Measurements from ENCODE around the gene PBX1.
A peak's percentile ranks its signal among the peaks of the same experiment; 100 is the strongest.

The PBX1 gene

GRCh38 chr1:164771619-164772361 lies 212.8 kb downstream of the PBX1 start:
- Histone ChIP-seq H3K9me3 (replicated peaks in 1 of 2; ENCODE audit: control insufficient read depth in 2 of 2, insufficient read depth in 1 of 2, low read depth in 1 of 2, low read length in 2 of 2) (no peaks in the 10 kb centered on the region), H2AFZ (ENCODE audit: low read length) (peak overlapping the region; percentile 20), H3K4me1 (ENCODE audit: control insufficient read depth in 2 of 2, insufficient read depth in 1 of 2, low read depth in 1 of 2, low read length in 2 of 2) (peaks cover 11 to 24% of the 10 kb centered on the region in 2 donors), H3K27ac (replicated peaks; ENCODE audit: low read length) (no peak overlapping the region), H2BK15ac (ENCODE audit: low read length) (no peak overlapping the region), H3K4me2 (ENCODE audit: insufficient read depth, low read length, poor library complexity, severe bottlenecking) (no peak overlapping the region), H3K9ac (ENCODE audit: low read depth, low read length, poor library complexity) (no peak overlapping the region), H3K4me3 (ENCODE audit: low read length in 2 of 2) (no peak overlapping the region), H4K91ac (ENCODE audit: low read depth, low read length, poor library complexity) (no peak overlapping the region), H3K18ac (ENCODE audit: low read length) (no peak overlapping the region), H3K23ac (ENCODE audit: low read depth, low read length, poor library complexity) (no peak overlapping the region), H2AK5ac (ENCODE audit: low read depth, low read length) (no peak overlapping the region), H3K14ac (ENCODE audit: low read length) (no peak overlapping the region), H3K4ac (ENCODE audit: low read length) (no peak overlapping the region), H2BK12ac (ENCODE audit: low read length) (no peak overlapping the region), H3K36me3 (replicated peaks in 1 of 2; ENCODE audit: control insufficient read depth in 2 of 2, insufficient read depth in 2 of 2, low read length in 2 of 2) (no peaks in the 10 kb centered on the region), H2BK120ac (ENCODE audit: low read depth, low read length) (no peak overlapping the region), H3K79me1 (ENCODE audit: low read depth, low read length) (no peaks in the 10 kb centered on the region), H3K27me3 (ENCODE audit: control insufficient read depth in 3 of 3, insufficient read depth in 3 of 3, low read depth in 1 of 3, low read length in 3 of 3) (no peaks in the 10 kb centered on the region), H2BK5ac (ENCODE audit: low read length) (no peak overlapping the region), H4K8ac (ENCODE audit: low read depth, low read length) (no peak overlapping the region)
- WGBS, 2 donors (ENCODE audit: extremely low coverage in 2 of 2, insufficient read length in 2 of 2, insufficient replicate concordance in 1 of 2), result no CpG with 5 or more reads among the region's 7 CpGs
- no peak for DNase-seq (ENCODE audit: low spot score)

GRCh38 chr1:164772635-164773034 lies 213.7 kb downstream of the PBX1 start:
- Histone ChIP-seq H2AFZ (ENCODE audit: low read length) (no peak overlapping the region), H3K4ac (ENCODE audit: low read length) (no peak overlapping the region), H2BK120ac (ENCODE audit: low read depth, low read length) (no peak overlapping the region), H2BK12ac (ENCODE audit: low read length) (peak overlapping the region; percentile 7), H3K79me1 (ENCODE audit: low read depth, low read length) (no peaks in the 10 kb centered on the region), H3K23ac (ENCODE audit: low read depth, low read length, poor library complexity) (no peak overlapping the region), H3K4me2 (ENCODE audit: insufficient read depth, low read length, poor library complexity, severe bottlenecking) (no peak overlapping the region), H2BK5ac (ENCODE audit: low read length) (no peak overlapping the region), H3K18ac (ENCODE audit: low read length) (no peak overlapping the region), H3K9me3 (replicated peaks in 1 of 2; ENCODE audit: control insufficient read depth in 2 of 2, insufficient read depth in 1 of 2, low read depth in 1 of 2, low read length in 2 of 2) (no peaks in the 10 kb centered on the region), H4K8ac (ENCODE audit: low read depth, low read length) (no peak overlapping the region), H2BK15ac (ENCODE audit: low read length) (no peak overlapping the region), H3K4me3 (ENCODE audit: low read length in 2 of 2) (no peak overlapping the region), H3K4me1 (ENCODE audit: control insufficient read depth in 2 of 2, insufficient read depth in 1 of 2, low read depth in 1 of 2, low read length in 2 of 2) (peaks cover 11 to 24% of the 10 kb centered on the region in 2 donors), H3K14ac (ENCODE audit: low read length) (no peak overlapping the region), H3K27me3 (ENCODE audit: control insufficient read depth in 3 of 3, insufficient read depth in 3 of 3, low read depth in 1 of 3, low read length in 3 of 3) (no peaks in the 10 kb centered on the region), H3K9ac (ENCODE audit: low read depth, low read length, poor library complexity) (no peak overlapping the region), H4K91ac (ENCODE audit: low read depth, low read length, poor library complexity) (no peak overlapping the region), H3K27ac (replicated peaks; ENCODE audit: low read length) (no peak overlapping the region), H3K36me3 (replicated peaks in 1 of 2; ENCODE audit: control insufficient read depth in 2 of 2, insufficient read depth in 2 of 2, low read length in 2 of 2) (no peaks in the 10 kb centered on the region), H2AK5ac (ENCODE audit: low read depth, low read length) (no peak overlapping the region)
- WGBS, 2 donors (ENCODE audit: extremely low coverage in 2 of 2, insufficient read length in 2 of 2, insufficient replicate concordance in 1 of 2), result no CpG with 5 or more reads among the region's 4 CpGs
- no peak for DNase-seq (ENCODE audit: low spot score)

DNA sequence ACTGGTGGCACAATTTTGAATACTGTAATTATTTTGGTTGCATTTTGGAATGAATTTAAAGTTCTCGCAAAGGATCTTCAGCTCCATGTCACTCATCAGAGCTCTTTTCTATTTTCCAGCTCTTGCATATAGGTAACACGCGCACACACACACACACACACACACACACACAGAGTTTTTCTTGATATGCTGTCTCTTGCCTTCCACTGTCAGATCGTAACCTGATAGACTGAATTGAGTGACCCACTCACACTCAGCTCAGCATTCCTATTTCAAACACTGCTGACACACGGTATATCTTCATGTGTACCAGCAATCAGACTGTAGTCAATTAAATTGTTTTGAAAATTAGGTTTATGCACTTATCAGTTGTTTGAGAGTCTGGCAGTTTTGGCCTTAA lies 214.1 kb downstream of the PBX1 start:
- no peak overlapping the region for H2BK5ac ChIP-seq (ENCODE audit: low read length)
- WGBS, 2 donors (ENCODE audit: extremely low coverage in 2 of 2, insufficient read length in 2 of 2, insufficient replicate concordance in 1 of 2), result no CpG with 5 or more reads among the region's 5 CpGs

DNA sequence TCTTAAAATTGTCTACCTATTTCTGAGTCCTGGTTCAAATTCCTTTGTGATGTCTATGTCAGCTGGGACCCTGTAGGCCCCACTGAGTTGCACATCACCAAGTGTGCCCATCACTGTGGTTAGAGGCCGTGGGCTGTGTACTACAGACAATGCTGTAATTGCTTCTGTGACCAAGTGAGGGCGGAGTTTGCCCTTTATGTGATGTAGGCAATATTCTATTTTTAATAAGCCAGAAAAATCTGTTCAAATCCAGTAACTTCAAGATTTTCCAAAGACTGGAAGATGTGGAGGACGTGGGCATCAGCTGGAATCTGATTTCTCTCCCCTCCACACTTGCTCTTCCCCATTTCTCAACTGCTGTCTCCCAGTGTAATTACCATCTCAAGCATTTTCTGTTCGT lies 215.4 kb downstream of the PBX1 start:
- H2BK5ac ChIP-seq (ENCODE audit: low read length), result no peak overlapping the region
- no peak overlapping the region for H2AK5ac ChIP-seq (ENCODE audit: low read depth, low read length)
- H3K4ac ChIP-seq (ENCODE audit: low read length), result no peak overlapping the region
- H3K14ac ChIP-seq (ENCODE audit: low read length), result no peak overlapping the region
- no peak overlapping the region for H3K9ac ChIP-seq (ENCODE audit: low read depth, low read length, poor library complexity)
- H2BK120ac ChIP-seq (ENCODE audit: low read depth, low read length), result no peak overlapping the region
- no peak overlapping the region for H3K27ac ChIP-seq (replicated peaks; ENCODE audit: low read length)
- no peaks in the 10 kb centered on the region for H3K27me3 ChIP-seq (ENCODE audit: control insufficient read depth in 3 of 3, insufficient read depth in 3 of 3, low read depth in 1 of 3, low read length in 3 of 3)
- no peak overlapping the region for H3K4me3 ChIP-seq (ENCODE audit: low read length in 2 of 2)
- H3K36me3 ChIP-seq (replicated peaks in 1 of 2; ENCODE audit: control insufficient read depth in 2 of 2, insufficient read depth in 2 of 2, low read length in 2 of 2), result no peaks in the 10 kb centered on the region
- no peak overlapping the region for H3K4me2 ChIP-seq (ENCODE audit: insufficient read depth, low read length, poor library complexity, severe bottlenecking)
- WGBS, 2 donors (ENCODE audit: extremely low coverage in 2 of 2, insufficient read length in 2 of 2, insufficient replicate concordance in 1 of 2), result no CpG with 5 or more reads among the region's 4 CpGs
- no peak overlapping the region for H2BK15ac ChIP-seq (ENCODE audit: low read length)
- no peak overlapping the region for H4K91ac ChIP-seq (ENCODE audit: low read depth, low read length, poor library complexity)
- peaks cover 2% of the 10 kb centered on the region for H3K79me1 ChIP-seq (ENCODE audit: low read depth, low read length)
- H3K9me3 ChIP-seq (replicated peaks in 1 of 2; ENCODE audit: control insufficient read depth in 2 of 2, insufficient read depth in 1 of 2, low read depth in 1 of 2, low read length in 2 of 2), result no peaks in the 10 kb centered on the region
- no peak overlapping the region for H3K23ac ChIP-seq (ENCODE audit: low read depth, low read length, poor library complexity)
- H3K4me1 ChIP-seq (ENCODE audit: control insufficient read depth in 2 of 2, insufficient read depth in 1 of 2, low read depth in 1 of 2, low read length in 2 of 2), result peaks cover 11 to 24% of the 10 kb centered on the region in 2 donors
- no peak for DNase-seq (ENCODE audit: low spot score)
- no peak overlapping the region for H2BK12ac ChIP-seq (ENCODE audit: low read length)
- no peak overlapping the region for H2AFZ ChIP-seq (ENCODE audit: low read length)
- H4K8ac ChIP-seq (ENCODE audit: low read depth, low read length), result no peak overlapping the region
- H3K18ac ChIP-seq (ENCODE audit: low read length), result no peak overlapping the region

More for the DNA sequence above, 214.1 kb downstream of the PBX1 start:
- Histone ChIP-seq H3K14ac (ENCODE audit: low read length) (no peak overlapping the region), H3K27me3 (ENCODE audit: control insufficient read depth in 3 of 3, insufficient read depth in 3 of 3, low read depth in 1 of 3, low read length in 3 of 3) (no peaks in the 10 kb centered on the region), H2AFZ (ENCODE audit: low read length) (no peak overlapping the region), H3K79me1 (ENCODE audit: low read depth, low read length) (no peaks in the 10 kb centered on the region), H2BK15ac (ENCODE audit: low read length) (no peak overlapping the region), H2BK12ac (ENCODE audit: low read length) (no peak overlapping the region), H2AK5ac (ENCODE audit: low read depth, low read length) (no peak overlapping the region), H3K4me1 (ENCODE audit: control insufficient read depth in 2 of 2, insufficient read depth in 1 of 2, low read depth in 1 of 2, low read length in 2 of 2) (peaks cover 11 to 24% of the 10 kb centered on the region in 2 donors), H4K8ac (ENCODE audit: low read depth, low read length) (no peak overlapping the region), H3K18ac (ENCODE audit: low read length) (no peak overlapping the region), H2BK120ac (ENCODE audit: low read depth, low read length) (no peak overlapping the region), H3K27ac (replicated peaks; ENCODE audit: low read length) (no peak overlapping the region), H3K36me3 (replicated peaks in 1 of 2; ENCODE audit: control insufficient read depth in 2 of 2, insufficient read depth in 2 of 2, low read length in 2 of 2) (no peaks in the 10 kb centered on the region), H3K4ac (ENCODE audit: low read length) (no peak overlapping the region), H3K9ac (ENCODE audit: low read depth, low read length, poor library complexity) (no peak overlapping the region), H4K91ac (ENCODE audit: low read depth, low read length, poor library complexity) (no peak overlapping the region), H3K4me3 (ENCODE audit: low read length in 2 of 2) (no peak overlapping the region), H3K23ac (ENCODE audit: low read depth, low read length, poor library complexity) (no peak overlapping the region), H3K9me3 (replicated peaks in 1 of 2; ENCODE audit: control insufficient read depth in 2 of 2, insufficient read depth in 1 of 2, low read depth in 1 of 2, low read length in 2 of 2) (no peaks in the 10 kb centered on the region), H3K4me2 (ENCODE audit: insufficient read depth, low read length, poor library complexity, severe bottlenecking) (no peak overlapping the region)
- DNase-seq (ENCODE audit: low spot score), result no peak
